NB4 (cell line): ENCODE data around the gene SLC6A12.

ENCODE experiments used
- DNase-seq: peaks from one replicate; pipeline ENCODE4 v3.0.0; 2010; ENCODE audit warnings: low read depth
- H3K4me3 ChIP-seq: one replicate; pipeline ENCODE4 v1.5.1; 2011; ENCODE audit warnings: mild to moderate bottlenecking, low read depth, low read length, moderate library complexity
- CTCF ChIP-seq: IDR thresholded peaks from one replicate; pipeline ENCODE4 v1.5.1; 2012; ENCODE audit warnings: low read depth, low read length
- MAX ChIP-seq: IDR thresholded peaks from 2 replicates; pipeline ENCODE4 v1.6.1; 2011; ENCODE audit warnings: low read depth, low read length
- MYC ChIP-seq: IDR thresholded peaks from 2 replicates; pipeline ENCODE4 v1.6.1; 2011; ENCODE audit warnings: low read depth, low read length
- POLR2A ChIP-seq: IDR thresholded peaks from 2 replicates; pipeline ENCODE4 v1.6.1; 2011; ENCODE audit warnings: mild to moderate bottlenecking; ENCODE audit not compliant: insufficient read length; ENCODE audit errors: extremely low read depth

SLC6A12 gene

GRCh38 chr12:233615-233968, 19.6 kb upstream of the SLC6A12 start:
- H3K4me3 ChIP-seq, result no peak overlapping the region
- DNase-seq, result no peak
- no peak for TF ChIP-seq POLR2A
- no peak for TF ChIP-seq MYC
- no peak for TF ChIP-seq CTCF
- no peak for TF ChIP-seq MAX

- peak; percentile 81 for TF ChIP-seq MAX
- TF ChIP-seq POLR2A, result no peak
- no peak for TF ChIP-seq CTCF
- peak; percentile 16; the same call in 1 of the 2 replicates for TF ChIP-seq MYC
- no peak overlapping the region for H3K4me3 ChIP-seq
- peak; percentile 89 for DNase-seq
These were observed 19.0 kb upstream of the SLC6A12 start for GRCh38 chr12:232731-233614.

GRCh38 chr12:230925-231671, 17.1 kb upstream of the SLC6A12 start:
- no peak for DNase-seq
- TF ChIP-seq MAX, result no peak
- TF ChIP-seq CTCF, result no peak
- no peak for TF ChIP-seq MYC
- TF ChIP-seq POLR2A, result no peak
- no peak overlapping the region for H3K4me3 ChIP-seq

- H3K4me3 ChIP-seq, result no peak overlapping the region
- TF ChIP-seq MAX (no peak), POLR2A (no peak), CTCF (no peak), MYC (no peak)
- no peak for DNase-seq
These were observed 15.7 kb upstream of the SLC6A12 start for GRCh38 chr12:229441-230191.

- DNase-seq, result no peak
- TF ChIP-seq CTCF (no peak), MAX (no peak), MYC (no peak), POLR2A (no peak)
- no peak overlapping the region for H3K4me3 ChIP-seq
These were observed 14.9 kb upstream of the SLC6A12 start for GRCh38 chr12:228846-229200.
